Ammon's horn (tissue), 1 donor: ENCODE measurements around the gene MTCL3.

ENCODE experiments used
- DNase-seq: peaks from one replicate; pipeline ENCODE4 v3.0.0-alpha.2; 2016; ENCODE audit warnings: low spot score

Gene MTCL3

GRCh38 chr6:127515234-127515793 lies 3.8 kb downstream of the MTCL3 start:
- peak; percentile 56 for DNase-seq

- DNase-seq = peak; percentile 76
These were observed 4.3 kb downstream of the MTCL3 start for GRCh38 chr6:127514773-127515227.

- DNase-seq = peak; percentile 10
These were observed 4.9 kb downstream of the MTCL3 start for GRCh38 chr6:127514179-127514772.

DNA sequence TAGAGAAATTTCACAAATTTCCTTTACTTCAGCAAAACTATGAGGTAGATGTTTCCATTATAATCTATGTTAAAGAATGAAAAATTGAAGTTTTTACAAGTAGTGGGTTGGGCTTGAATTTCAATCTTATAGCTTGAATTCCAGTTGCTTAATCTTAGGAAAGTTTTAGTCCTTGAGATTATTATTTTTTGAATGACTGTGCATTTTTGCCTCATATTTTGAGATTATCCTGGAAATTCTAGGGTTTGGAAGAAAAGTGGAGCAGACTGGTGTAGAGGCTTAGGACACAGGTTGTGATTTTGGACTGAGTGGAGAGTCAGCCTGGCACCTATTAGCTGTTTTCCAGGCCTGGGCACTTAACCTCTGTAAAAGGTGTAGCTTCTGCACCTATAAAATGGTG lies 5.7 kb downstream of the MTCL3 start:
- DNase-seq = no peak

GRCh38 chr6:127510876-127511275 lies 8.3 kb downstream of the MTCL3 start:
- DNase-seq = no peak

- no peak for DNase-seq
These were observed 12.2 kb downstream of the MTCL3 start for GRCh38 chr6:127506894-127507293.

DNA sequence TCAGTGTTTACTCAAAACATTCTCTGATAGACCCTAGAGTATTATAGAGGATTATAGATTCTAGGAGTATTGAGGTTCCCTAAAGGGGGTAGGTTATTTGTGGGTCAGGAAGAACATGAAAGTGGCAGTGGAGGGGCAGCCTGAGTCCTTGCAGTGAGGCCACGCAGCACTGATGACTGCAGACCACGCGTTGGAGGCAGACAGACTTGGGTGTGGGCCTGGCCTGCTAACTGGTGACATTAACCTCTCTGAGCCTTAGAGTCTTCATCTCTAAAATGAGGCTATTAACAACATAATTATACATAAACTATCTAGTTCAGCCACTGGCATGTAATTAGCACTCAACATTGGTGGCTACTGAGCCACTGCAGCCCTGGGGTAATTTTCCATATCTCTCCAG lies 16.1 kb downstream of the MTCL3 start:
- no peak for DNase-seq

DNA sequence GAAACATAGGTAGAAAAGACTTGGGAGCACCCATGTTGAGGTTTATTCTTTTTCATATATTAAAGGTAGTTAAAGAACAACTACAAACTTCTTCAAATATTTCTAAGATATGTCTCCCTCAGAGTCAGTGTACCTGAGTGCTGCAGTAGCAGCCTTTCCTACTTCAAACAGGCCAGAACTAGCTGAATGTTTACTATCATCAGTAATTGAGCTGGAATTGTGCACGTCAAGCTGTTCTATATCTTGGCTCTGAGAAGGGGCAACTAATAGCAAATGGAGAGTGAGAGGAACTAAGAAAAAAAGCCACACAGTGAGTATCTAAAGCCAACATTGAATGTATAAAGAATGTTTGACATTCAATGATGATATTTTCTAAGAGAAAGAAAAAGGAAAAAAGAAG lies 21.7 kb downstream of the MTCL3 start:
- DNase-seq = no peak

- no peak for DNase-seq
These were observed 22.7 kb downstream of the MTCL3 start for GRCh38 chr6:127496471-127496870.

GRCh38 chr6:127494240-127494767 lies 24.8 kb downstream of the MTCL3 start:
- DNase-seq = no peak

DNA sequence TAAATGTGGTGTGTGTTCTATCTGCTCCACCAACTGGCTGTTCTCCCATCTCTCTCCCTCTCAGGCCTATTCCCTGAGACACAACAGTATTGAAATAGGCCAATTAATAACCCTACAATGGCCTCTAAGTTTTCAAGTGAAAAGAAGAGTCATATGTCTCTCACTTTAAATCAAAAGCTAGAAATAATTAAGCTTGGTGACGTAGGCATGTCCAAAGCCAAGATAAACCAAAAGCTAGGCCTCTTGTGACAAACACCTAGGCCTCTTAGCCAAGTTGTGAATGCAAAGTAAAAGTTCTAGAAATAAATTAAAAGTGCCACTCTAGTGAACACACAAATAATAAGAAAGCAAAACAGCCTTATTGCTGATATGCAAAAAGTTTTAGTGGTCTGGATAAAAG lies 29.9 kb downstream of the MTCL3 start:
- DNase-seq = no peak

- DNase-seq = no peak
These were observed 32.2 kb downstream of the MTCL3 start for GRCh38 chr6:127486934-127487333.

DNA sequence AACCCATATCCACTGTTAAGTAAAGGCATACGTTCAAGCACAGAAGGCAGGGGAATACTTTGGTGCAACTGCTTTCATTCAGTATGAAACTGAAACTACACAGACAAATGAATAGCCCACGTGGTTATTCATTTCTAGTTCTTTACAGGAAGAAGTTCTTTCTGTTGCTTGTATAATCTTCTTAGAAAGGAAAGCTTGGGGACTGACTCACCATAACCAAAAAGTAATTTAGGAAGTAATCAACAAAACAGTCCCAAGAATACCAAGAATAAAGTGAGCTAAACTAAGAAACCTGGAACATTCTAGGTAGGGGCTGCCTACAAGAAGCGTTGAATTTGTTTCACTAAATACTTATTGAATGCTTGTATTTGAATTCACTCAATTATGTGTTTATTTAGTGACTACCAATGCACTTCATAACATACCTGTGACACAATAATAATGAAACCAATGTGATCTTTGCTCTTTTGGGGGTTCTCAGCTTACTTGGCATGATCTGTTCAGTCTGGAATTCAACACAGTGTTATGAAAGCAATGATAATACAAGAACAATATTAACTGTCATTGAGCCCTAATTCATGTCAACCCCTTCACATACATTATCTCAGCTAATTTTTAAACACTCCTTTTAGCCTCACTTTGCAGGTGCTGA lies 34.8 kb downstream of the MTCL3 start:
- DNase-seq = no peak

GRCh38 chr6:127483399-127484055 lies 35.6 kb downstream of the MTCL3 start:
- DNase-seq = no peak

GRCh38 chr6:127482325-127482724 lies 36.8 kb downstream of the MTCL3 start:
- DNase-seq = no peak

DNA sequence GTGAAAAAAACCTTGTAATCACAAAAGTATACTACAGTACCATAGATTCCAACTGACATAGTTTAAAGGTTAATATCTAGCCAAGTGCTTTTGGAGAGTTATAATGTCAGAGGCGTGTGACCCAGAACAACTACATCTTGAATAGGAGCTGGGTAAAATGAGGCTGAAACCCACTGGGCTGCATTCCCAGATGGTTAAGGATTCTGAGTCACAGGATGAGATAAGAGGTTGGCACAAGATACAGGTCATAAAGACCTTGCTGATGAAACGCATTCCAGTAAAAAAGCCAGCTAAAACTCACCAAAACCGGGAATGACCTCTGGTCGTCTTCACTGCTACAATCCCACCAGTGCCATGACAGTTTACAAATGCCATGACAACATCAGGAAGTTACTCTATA lies 37.5 kb downstream of the MTCL3 start:
- DNase-seq = no peak

- DNase-seq = no peak
These were observed 38.0 kb downstream of the MTCL3 start for GRCh38 chr6:127481111-127481510.

GRCh38 chr6:127477658-127478057 lies 41.5 kb downstream of the MTCL3 start:
- DNase-seq = no peak

DNA sequence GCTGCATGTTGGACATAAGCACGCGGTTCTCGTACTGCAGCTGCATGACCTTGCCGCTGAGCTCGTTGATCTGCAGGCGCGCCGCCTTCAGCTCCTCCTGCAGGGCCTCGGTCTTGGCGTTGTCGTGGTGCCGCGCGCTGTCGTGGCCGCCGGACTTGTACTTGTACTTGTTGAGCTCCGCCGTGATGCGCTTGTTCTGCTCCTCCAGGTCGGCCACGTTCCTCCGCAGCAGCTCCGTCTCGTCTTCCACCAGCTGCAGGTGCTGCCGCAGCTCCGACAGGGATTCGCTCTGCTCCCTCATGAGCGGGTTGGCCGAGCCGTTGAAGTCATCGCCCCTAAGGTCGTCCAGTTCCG lies 43.3 kb downstream of the MTCL3 start:
- no peak for DNase-seq

GRCh38 chr6:127475135-127475822 lies 43.9 kb downstream of the MTCL3 start:
- no peak for DNase-seq

- DNase-seq = no peak
These were observed 47.5 kb downstream of the MTCL3 start for GRCh38 chr6:127471379-127472255.
